Amniotic stem cell (primary cell): Measurements from ENCODE around the gene CGB8.
"Not testable (repeated sequence)": the region's sequence is repeated elsewhere in the genome, so short reads cannot be mapped to it uniquely, and the experiment has no call there.

Experiments
- DNase-seq: peaks from one replicate; lab custom pipeline; 2025; lab: John Stamatoyannopoulos, UW

The CGB8 gene

DNA sequence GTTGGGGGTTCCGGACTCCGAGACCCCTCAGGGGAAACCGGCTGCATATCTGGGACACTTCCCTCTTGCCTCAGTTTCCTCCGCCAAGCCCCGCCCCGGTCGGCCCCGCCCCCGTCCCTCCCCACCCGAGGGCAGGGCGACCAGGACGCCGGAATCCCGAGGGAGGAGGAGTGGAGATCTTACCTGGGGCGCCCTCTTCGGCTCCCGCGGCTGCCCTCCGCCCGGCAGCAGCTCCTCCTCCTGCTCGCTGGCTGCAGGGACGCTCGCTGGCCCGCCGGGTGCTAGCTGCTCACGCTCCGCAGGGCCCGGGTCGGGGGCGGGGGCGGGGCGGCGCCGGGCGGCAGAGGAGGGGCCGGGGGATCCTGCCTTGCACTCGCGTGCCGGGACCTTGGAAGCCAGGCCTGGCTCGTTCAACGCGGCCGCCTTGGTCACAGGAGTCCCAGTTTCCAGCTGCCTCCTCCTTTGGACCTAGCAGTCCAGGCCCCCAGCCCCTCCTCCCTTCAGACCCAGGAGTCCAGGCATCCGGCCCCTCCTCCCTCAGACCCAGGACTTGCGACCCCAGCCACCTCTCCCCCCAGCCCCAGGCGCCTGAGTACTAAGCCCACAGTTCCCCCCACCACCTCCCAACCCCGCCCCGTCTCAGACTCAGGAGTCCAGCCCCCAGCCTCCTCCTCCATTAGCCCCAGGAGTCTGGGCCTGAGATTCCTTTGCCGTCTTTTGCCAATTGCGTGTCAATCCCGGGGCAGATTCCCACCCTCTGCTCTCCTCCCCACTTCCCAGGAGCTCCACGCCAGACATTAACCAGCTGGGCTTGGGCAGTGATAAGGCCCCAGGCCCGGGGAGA lies 16.1 kb upstream of the CGB8 start, which contains the start of gene NTF4:
Gene NTF4, minus strand, starts transcription at position 51 of the 844 bp plus-strand sequence. CDS start 2,821 bp downstream, outside the sequence.
- no peak for DNase-seq

- no peak for DNase-seq
Observed at GRCh38 chr19:49064029-49064629, 15.2 kb upstream of the CGB8 start.

DNA sequence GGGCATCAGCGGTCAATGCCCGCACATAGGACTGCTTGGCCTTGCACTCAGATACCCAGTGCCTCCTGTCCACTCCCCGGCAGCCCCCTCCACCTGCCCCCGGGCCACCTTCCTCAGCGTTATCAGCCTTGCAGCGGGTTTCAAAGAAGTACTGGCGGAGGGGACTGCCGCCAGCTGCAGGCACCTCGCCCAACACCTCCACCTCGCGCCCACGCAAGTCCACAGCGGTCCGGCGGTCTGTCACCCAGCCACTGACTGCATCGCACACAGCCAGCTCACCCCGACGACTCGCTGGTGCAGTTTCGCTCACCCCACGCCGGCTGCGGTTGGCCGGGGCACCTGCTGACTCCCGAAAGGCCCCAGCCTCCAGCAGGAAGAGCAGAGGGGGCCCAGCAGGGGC lies 12.5 kb upstream of the CGB8 start:
- no peak for DNase-seq

DNA sequence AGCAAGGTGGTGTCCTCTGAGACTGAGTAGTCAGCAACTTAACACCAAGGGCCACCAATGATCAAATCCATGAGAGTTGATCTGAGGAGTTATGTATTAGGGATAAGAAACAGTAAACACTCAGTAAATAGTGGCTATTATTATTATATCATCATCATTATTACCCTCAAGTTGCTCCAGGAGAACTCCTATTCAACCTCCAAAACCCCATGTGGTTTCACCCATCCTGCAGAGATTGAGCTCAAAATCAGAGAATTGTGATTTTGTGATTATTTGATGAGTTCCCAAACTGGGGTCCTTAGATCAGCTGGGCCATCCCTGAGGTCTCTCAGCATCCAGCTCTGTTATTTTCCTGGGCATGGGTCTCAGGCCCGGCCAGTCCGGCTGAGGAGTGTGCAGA lies 12.1 kb upstream of the CGB8 start:
- DNase-seq, result no peak

- DNase-seq, result no peak
Observed at GRCh38 chr19:49059053-49059452, 10.1 kb upstream of the CGB8 start.

GRCh38 chr19:49058562-49058961 lies 9.7 kb upstream of the CGB8 start:
- DNase-seq, result no peak

DNA sequence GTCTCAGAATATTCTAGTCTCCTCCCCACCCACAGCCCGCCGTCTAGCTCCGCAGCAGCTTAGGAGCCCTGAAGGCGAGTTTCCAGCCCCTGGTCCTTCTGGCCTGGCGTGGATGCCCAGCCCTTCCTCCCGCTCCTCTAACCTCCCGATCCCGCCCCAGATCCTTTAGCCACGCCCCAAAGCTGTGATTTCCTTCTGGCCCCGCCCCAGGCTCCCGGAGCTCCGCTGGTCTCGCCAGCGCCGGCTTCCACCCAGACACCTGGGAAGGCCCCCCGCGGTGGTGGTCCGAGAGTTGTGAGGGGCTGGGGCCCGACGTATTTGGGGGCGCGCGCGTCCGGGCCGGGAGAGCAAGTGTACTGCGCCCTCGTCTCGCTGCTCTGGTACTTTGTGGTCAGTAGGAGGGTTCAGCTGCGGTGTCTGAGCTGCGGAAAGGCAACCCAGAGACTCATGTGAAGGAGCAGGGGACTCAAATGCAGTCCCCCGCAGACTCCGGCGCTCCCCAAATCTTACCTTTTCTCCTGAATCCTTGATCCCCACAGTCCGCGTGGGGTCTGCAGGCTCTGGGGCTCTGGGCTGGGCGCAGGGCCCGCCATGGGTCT lies 8.8 kb upstream of the CGB8 start, which contains the start of gene CGB7:
Gene CGB7, minus strand, starts transcription at position 114 of the 599 bp plus-strand sequence. CDS start 2,374 bp downstream, outside the sequence.
- no peak for DNase-seq

GRCh38 chr19:49056902-49057596 lies 8.1 kb upstream of the CGB8 start:
- not testable (repeated sequence) for DNase-seq

DNA sequence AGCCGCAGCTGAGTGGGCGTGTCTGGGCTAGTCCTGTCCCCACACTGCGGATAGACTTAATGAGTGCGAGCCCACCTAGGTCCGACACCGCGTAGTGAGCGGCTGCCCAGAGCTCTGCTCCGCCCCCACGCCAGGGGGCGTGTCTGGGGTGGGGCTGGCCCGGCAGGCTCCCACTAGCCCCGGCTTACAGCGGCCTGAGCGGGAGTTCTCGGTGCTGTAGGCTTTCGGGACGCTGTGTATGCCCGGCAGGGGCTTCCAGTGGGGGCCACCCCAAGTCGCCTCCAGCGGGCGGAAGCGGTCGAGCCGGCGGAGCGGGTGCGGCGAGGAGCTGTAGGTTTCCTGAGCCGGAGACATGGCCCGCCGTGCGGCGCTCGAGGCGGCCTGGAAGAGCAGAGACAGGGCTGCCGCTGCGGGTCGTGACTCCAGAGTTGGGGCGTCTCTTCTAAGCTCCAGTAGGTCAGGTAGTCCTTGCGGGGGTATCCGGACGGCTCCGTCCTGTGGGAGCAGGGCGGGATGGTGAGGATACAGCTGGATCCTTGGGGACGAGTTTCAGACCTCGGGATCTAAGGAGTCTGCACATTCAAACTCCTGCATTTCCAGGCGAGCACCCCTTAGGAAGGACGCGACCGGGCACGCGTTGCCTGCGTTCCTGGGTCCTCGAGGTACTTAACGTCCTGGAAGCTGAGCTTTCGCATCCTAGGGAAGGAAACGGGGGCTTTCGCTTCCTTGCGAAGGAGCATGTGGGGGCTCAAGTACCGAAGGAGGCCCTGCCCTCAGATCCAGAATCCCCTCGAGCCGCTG lies 7.4 kb upstream of the CGB8 start:
- no peak for DNase-seq

DNA sequence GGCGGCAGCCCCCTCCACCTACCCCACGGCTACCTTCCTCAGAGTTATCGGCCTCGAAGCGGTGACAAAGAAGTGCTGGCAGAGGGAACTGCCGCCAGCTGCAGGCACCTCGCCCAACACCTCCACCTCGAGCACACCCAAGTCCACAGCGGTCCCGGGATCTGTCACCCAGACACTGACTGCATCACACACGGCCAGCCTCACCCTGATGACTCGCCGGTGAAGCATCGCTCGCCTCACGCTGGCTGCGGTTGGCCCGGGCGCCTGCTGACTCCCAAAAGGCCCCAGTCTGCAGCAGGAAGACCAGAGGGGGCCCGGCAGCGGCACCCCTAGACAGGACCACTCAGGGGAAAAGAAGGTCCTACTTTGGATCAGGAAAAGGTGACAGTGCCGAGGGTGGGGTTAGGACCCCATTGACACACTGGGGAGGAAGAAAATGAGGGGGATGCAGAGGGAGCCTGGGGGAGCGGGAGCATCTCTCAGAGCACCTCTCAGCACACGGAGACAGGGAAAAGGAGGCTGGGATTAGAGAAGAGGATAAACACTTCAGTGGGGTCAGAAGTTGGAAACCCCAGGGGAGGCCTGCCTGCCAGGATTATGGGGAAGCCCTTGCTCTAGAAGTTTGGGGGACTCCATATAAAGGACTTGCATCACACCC lies 1.6 kb upstream of the CGB8 start:
- DNase-seq, result not testable (repeated sequence)

DNA sequence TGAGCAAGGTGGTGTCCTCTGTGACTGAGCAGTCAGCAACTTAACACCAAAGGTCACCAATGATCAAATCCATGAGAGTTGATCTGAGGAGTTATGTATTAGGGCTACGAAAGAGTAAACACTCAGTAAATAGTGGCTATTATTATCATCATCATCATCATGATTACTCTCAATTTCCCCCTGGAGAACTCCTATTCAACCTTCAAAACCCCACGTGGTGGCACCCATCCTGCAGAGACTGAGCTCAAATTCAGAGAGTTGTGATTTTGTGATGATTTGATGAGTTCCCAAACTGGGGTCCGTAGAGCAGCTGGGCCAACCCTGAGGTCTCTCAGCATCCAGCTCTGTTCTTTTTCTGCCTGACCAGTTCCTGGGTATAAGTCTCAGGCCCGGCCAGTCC lies 923 bp upstream of the CGB8 start:
- not testable (repeated sequence) for DNase-seq

DNA sequence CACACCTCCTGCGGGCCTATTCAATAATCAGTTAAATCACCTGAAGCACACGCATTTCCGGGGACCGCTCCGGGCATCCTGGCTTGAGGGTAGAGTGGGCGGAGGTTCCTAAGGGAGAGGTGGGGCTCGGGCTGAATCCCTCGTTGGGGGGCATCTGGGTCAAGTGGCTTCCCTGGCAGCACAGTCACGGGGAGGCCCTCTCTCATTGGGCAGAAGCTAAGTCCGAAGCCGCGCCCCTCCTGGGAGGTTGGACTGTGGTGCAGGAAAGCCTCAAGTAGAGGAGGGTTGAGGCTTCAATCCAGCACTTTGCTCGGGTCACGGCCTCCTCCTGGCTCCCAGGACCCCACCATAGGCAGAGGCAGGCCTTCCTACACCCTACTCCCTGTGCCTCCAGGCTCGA lies 5.4 kb downstream of the CGB8 start, which contains the start of gene CGB5:
Gene CGB5, plus strand, starts transcription at position 301 of the 400 bp plus-strand sequence. CDS start 362 bp downstream, outside the sequence.
- DNase-seq, result not testable (repeated sequence)

- DNase-seq, result not testable (repeated sequence)
Observed at GRCh38 chr19:49042666-49043065, 6.2 kb downstream of the CGB8 start.

DNA sequence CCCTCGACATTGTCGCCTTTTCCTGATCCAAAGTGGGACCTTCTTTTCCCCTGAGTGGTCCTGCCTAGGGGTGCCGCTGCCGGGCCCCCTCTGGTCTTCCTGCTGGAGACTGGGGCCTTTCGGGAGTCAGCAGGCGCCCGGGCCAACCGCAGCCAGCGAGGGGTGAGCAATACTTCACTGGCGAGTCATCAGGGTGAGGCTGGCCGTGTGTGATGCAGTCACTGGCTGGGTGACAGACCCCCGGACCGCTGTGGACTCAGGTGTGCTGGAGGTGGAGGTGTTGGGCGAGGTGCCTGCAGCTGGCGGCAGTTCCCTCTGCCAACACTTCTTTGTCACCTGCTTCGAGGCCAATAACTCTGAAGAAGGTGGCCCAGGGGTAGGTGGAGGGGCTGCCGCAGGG lies 6.7 kb downstream of the CGB8 start:
- no peak for DNase-seq

DNA sequence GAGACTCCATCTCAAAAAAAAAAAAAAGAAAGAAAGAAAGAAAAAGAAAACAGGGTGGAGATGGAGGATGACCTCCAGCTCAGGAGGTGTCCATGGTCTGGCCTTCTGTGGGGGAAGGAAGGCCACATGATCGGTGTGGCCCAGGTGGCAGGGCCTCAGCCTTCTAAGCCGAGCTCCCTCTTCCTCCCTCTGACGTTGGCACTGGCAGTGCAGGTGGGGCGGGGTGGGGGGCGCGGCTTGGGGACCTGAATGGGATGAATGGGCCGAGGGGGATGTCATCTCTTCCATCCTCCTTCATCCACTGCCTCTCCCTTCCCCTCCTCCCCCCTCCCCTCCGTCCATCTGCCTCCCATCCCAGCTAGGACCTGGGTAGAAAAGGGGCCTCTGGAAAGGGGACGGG lies 9.2 kb downstream of the CGB8 start:
- DNase-seq, result not testable (repeated sequence)

- not testable (repeated sequence) for DNase-seq
Observed at GRCh38 chr19:49038557-49039276, 10.2 kb downstream of the CGB8 start.

GRCh38 chr19:49038111-49038510 lies 10.8 kb downstream of the CGB8 start:
- not testable (repeated sequence) for DNase-seq

- DNase-seq, result not testable (repeated sequence)
Observed at GRCh38 chr19:49036815-49037214, 12.1 kb downstream of the CGB8 start, which contains the start of gene CGB1. Gene CGB1, minus strand, starts transcription at chr19:49036895. Its CDS starts 184 bp downstream, at chr19:49036711.

GRCh38 chr19:49031642-49032301 lies 17.1 kb downstream of the CGB8 start, which contains the start of gene CGB2:
Gene CGB2, plus strand, starts transcription at chr19:49031890. Its CDS starts 206 bp downstream, at chr19:49032096.
- not testable (repeated sequence) for DNase-seq
